Stimulated activated naive CD4-positive, alpha-beta T cell treated with Interleukin-2 at 50 U/mL for 16 hours (primary cell): ENCODE measurements around the gene MAN1A2.
"Not testable (repeated sequence)": the region's sequence is repeated elsewhere in the genome, so short reads cannot be mapped to it uniquely, and the experiment has no call there.

ENCODE experiments used
- DNase-seq: peaks from one replicate; lab custom pipeline; 2025; lab: John Stamatoyannopoulos, UW

The MAN1A2 gene

GRCh38 chr1:117398957-117399356, 31.7 kb downstream of the MAN1A2 start:
- no peak for DNase-seq

GRCh38 chr1:117401761-117402160, 34.5 kb downstream of the MAN1A2 start:
- no peak for DNase-seq

- DNase-seq: no peak
Measured at GRCh38 chr1:117403597-117403996, 36.3 kb downstream of the MAN1A2 start.

GRCh38 chr1:117405042-117405441, 37.8 kb downstream of the MAN1A2 start:
- DNase-seq: no peak

- DNase-seq: no peak
Measured at GRCh38 chr1:117412472-117412871, 45.2 kb downstream of the MAN1A2 start.

- DNase-seq: no peak
Measured at GRCh38 chr1:117413412-117413811, 46.2 kb downstream of the MAN1A2 start.

GRCh38 chr1:117414943-117415342, 47.7 kb downstream of the MAN1A2 start:
- DNase-seq: no peak

- DNase-seq: no peak
Measured at GRCh38 chr1:117416004-117416403, 48.8 kb downstream of the MAN1A2 start.

GRCh38 chr1:117416546-117417125, 49.4 kb downstream of the MAN1A2 start:
- no peak for DNase-seq

GRCh38 chr1:117425050-117425734, 57.9 kb downstream of the MAN1A2 start:
- no peak for DNase-seq

GRCh38 chr1:117427297-117427696, 60.0 kb downstream of the MAN1A2 start:
- DNase-seq: no peak

GRCh38 chr1:117433943-117434342, 66.7 kb downstream of the MAN1A2 start:
- no peak for DNase-seq

GRCh38 chr1:117436513-117436912, 69.3 kb downstream of the MAN1A2 start:
- DNase-seq: no peak

GRCh38 chr1:117447661-117448060, 80.4 kb downstream of the MAN1A2 start:
- no peak for DNase-seq

GRCh38 chr1:117452216-117452615, 85.0 kb downstream of the MAN1A2 start:
- no peak for DNase-seq

GRCh38 chr1:117453958-117454357, 86.7 kb downstream of the MAN1A2 start:
- no peak for DNase-seq

GRCh38 chr1:117458410-117458809, 91.2 kb downstream of the MAN1A2 start:
- not testable (repeated sequence) for DNase-seq

GRCh38 chr1:117466761-117467160, 99.5 kb downstream of the MAN1A2 start:
- DNase-seq: no peak

- no peak for DNase-seq
Measured at GRCh38 chr1:117467336-117467735, 100.1 kb downstream of the MAN1A2 start.

GRCh38 chr1:117473063-117473462, 105.8 kb downstream of the MAN1A2 start:
- DNase-seq: no peak

GRCh38 chr1:117475495-117475894, 108.2 kb downstream of the MAN1A2 start:
- not testable (repeated sequence) for DNase-seq

GRCh38 chr1:117479086-117479485, 111.8 kb downstream of the MAN1A2 start:
- no peak for DNase-seq

GRCh38 chr1:117481410-117481809, 114.2 kb downstream of the MAN1A2 start:
- no peak for DNase-seq

- DNase-seq: no peak
Measured at GRCh38 chr1:117493906-117494305, 126.7 kb downstream of the MAN1A2 start.
